ENCODE data around the gene FGD5. TPM values are rescaled to one million over a fixed set of nuclear protein-coding genes. Genes with fewer than 3 reads are reported as not detected.

The FGD5 gene
- total RNA-seq, 3 donors from 2014 or later: 7.3 to 28.2 (median 18.7) TPM

GRCh38 chr3:14905055-14905657 is 86.4 kb downstream of the FGD5 start:
- H3K27me3 ChIP-seq: no peaks in the 10 kb centered on the region
- no peaks in the 10 kb centered on the region for H3K36me3 ChIP-seq
- no peak for TF ChIP-seq CTCF (IDR thresholded peaks at IDR 0.05)
- no peak for TF ChIP-seq POLR2A (IDR thresholded peaks at IDR 0.05)
- TF ChIP-seq POLR2AphosphoS5 (IDR thresholded peaks at IDR 0.05): no peak
- H3K27ac ChIP-seq: no peak overlapping the region
- H3K9me3 ChIP-seq: no peaks in the 10 kb centered on the region
- H3K4me1 ChIP-seq: no peaks in the 10 kb centered on the region
- H3K4me3 ChIP-seq: no peak overlapping the region
- DNase-seq (ENCODE audit: low spot score in 2 of 2): no peak
- intact Hi-C loops (cut with DNase I; ENCODE audit: low total_unique reads): no loop called here

- no peak overlapping the region for H3K27ac ChIP-seq
- no peaks in the 10 kb centered on the region for H3K27me3 ChIP-seq
- no peaks in the 10 kb centered on the region for H3K9me3 ChIP-seq
- H3K36me3 ChIP-seq: no peaks in the 10 kb centered on the region
- no peak for DNase-seq (ENCODE audit: low spot score in 2 of 2)
- no peak for TF ChIP-seq POLR2A (IDR thresholded peaks at IDR 0.05)
- TF ChIP-seq POLR2AphosphoS5 (IDR thresholded peaks at IDR 0.05): no peak
- TF ChIP-seq CTCF (IDR thresholded peaks at IDR 0.05): no peak
- H3K4me1 ChIP-seq: no peaks in the 10 kb centered on the region
- no peak overlapping the region for H3K4me3 ChIP-seq
- intact Hi-C loops (cut with DNase I; ENCODE audit: low total_unique reads): loop anchor here (1.0 kb wide), 1 partner anchor 12 kb away; no protein-coding TSS in a partner anchor
Observed at GRCh38 chr3:14906355-14906971, 87.7 kb downstream of the FGD5 start.

GRCh38 chr3:14907043-14907966 is 88.5 kb downstream of the FGD5 start:
- H3K36me3 ChIP-seq: no peaks in the 10 kb centered on the region
- no peak overlapping the region for H3K4me3 ChIP-seq
- no peak overlapping the region for H3K27ac ChIP-seq
- H3K27me3 ChIP-seq: no peaks in the 10 kb centered on the region
- DNase-seq (ENCODE audit: low spot score in 2 of 2): no peak
- no peaks in the 10 kb centered on the region for H3K4me1 ChIP-seq
- no peaks in the 10 kb centered on the region for H3K9me3 ChIP-seq
- TF ChIP-seq POLR2AphosphoS5 (IDR thresholded peaks at IDR 0.05) (no peak), CTCF (IDR thresholded peaks at IDR 0.05) (no peak), POLR2A (IDR thresholded peaks at IDR 0.05) (no peak)
- intact Hi-C loops (cut with DNase I; ENCODE audit: low total_unique reads): no loop called here

- Histone ChIP-seq H3K27ac (no peak overlapping the region), H3K27me3 (no peaks in the 10 kb centered on the region), H3K36me3 (no peaks in the 10 kb centered on the region), H3K4me1 (no peaks in the 10 kb centered on the region), H3K4me3 (no peak overlapping the region), H3K9me3 (no peaks in the 10 kb centered on the region)
- TF ChIP-seq POLR2AphosphoS5 (IDR thresholded peaks at IDR 0.05): no peak
- TF ChIP-seq CTCF (IDR thresholded peaks at IDR 0.05): no peak
- TF ChIP-seq POLR2A (IDR thresholded peaks at IDR 0.05): no peak
- no peak for DNase-seq (ENCODE audit: low spot score in 2 of 2)
- intact Hi-C loops (cut with DNase I; ENCODE audit: low total_unique reads): no loop called here
Observed at GRCh38 chr3:14909250-14909649, 90.5 kb downstream of the FGD5 start.

- Histone ChIP-seq H3K36me3 (no peaks in the 10 kb centered on the region), H3K4me1 (no peaks in the 10 kb centered on the region), H3K27ac (no peak overlapping the region), H3K27me3 (no peaks in the 10 kb centered on the region), H3K4me3 (no peak overlapping the region), H3K9me3 (no peaks in the 10 kb centered on the region)
- TF ChIP-seq POLR2AphosphoS5 (IDR thresholded peaks at IDR 0.05) (no peak), CTCF (IDR thresholded peaks at IDR 0.05) (no peak), POLR2A (IDR thresholded peaks at IDR 0.05) (no peak)
- intact Hi-C loops (cut with DNase I; ENCODE audit: low total_unique reads): no loop called here
- DNase-seq (ENCODE audit: low spot score in 2 of 2): no peak
Observed at GRCh38 chr3:14911651-14912050, 92.9 kb downstream of the FGD5 start.
